ENCODE data around the gene MYRFL.

MYRFL gene

DNA sequence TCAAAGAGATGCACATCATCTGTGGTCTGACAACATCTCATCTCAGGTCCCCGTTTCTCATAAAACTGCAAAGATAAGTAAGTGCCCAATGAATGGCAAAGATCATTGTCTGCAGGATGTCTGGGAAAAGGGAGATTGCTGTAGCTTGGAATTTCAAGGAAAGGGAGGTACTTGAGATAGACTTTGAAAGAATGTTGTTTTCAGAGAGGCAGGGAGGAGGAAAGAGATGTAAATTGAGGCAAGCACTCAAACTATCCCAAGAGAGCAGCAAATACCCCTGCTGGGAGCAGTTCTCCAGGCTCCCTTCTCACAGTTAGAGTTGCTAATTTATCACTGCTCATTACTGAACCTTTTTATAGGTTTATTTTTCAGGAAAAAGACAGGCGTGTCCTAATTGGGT is 107.1 kb downstream of the MYRFL start:
- H3K9ac ChIP-seq (ENCODE audit: low read length): no peak overlapping the region
- no peak overlapping the region for H3K27ac ChIP-seq (ENCODE audit: low read length)
- no peak overlapping the region for H3K4me2 ChIP-seq (ENCODE audit: low read length)
- peaks cover 8% of the 10 kb centered on the region for H3K4me1 ChIP-seq (ENCODE audit: low read length)
- no peaks in the 10 kb centered on the region for H3K27me3 ChIP-seq (ENCODE audit: low read depth, low read length)
- TF ChIP-seq EZH2phosphoT487 (IDR thresholded peaks at IDR 0.05; ENCODE audit: low read depth): no peak
- TF ChIP-seq, protein P1, sequence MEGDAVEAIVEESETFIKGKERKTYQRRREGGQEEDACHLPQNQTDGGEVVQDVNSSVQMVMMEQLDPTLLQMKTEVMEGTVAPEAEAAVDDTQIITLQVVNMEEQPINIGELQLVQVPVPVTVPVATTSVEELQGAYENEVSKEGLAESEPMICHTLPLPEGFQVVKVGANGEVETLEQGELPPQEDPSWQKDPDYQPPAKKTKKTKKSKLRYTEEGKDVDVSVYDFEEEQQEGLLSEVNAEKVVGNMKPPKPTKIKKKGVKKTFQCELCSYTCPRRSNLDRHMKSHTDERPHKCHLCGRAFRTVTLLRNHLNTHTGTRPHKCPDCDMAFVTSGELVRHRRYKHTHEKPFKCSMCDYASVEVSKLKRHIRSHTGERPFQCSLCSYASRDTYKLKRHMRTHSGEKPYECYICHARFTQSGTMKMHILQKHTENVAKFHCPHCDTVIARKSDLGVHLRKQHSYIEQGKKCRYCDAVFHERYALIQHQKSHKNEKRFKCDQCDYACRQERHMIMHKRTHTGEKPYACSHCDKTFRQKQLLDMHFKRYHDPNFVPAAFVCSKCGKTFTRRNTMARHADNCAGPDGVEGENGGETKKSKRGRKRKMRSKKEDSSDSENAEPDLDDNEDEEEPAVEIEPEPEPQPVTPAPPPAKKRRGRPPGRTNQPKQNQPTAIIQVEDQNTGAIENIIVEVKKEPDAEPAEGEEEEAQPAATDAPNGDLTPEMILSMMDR (IDR thresholded peaks at IDR 0.05; ENCODE audit: low read depth, low read length): no peak
- H3K4me3 ChIP-seq (ENCODE audit: low read length): no peak overlapping the region
- H3K36me3 ChIP-seq (replicated peaks; ENCODE audit: low read depth, low read length): no peaks in the 10 kb centered on the region
- no peak overlapping the region for H2AFZ ChIP-seq (ENCODE audit: low read depth, low read length)
- H3K9me3 ChIP-seq (ENCODE audit: insufficient read depth, low read length): no peaks in the 10 kb centered on the region
- no peaks in the 10 kb centered on the region for H3K79me2 ChIP-seq (ENCODE audit: low read length)
- H4K20me1 ChIP-seq (ENCODE audit: insufficient read depth, low read length): no peaks in the 10 kb centered on the region

DNA sequence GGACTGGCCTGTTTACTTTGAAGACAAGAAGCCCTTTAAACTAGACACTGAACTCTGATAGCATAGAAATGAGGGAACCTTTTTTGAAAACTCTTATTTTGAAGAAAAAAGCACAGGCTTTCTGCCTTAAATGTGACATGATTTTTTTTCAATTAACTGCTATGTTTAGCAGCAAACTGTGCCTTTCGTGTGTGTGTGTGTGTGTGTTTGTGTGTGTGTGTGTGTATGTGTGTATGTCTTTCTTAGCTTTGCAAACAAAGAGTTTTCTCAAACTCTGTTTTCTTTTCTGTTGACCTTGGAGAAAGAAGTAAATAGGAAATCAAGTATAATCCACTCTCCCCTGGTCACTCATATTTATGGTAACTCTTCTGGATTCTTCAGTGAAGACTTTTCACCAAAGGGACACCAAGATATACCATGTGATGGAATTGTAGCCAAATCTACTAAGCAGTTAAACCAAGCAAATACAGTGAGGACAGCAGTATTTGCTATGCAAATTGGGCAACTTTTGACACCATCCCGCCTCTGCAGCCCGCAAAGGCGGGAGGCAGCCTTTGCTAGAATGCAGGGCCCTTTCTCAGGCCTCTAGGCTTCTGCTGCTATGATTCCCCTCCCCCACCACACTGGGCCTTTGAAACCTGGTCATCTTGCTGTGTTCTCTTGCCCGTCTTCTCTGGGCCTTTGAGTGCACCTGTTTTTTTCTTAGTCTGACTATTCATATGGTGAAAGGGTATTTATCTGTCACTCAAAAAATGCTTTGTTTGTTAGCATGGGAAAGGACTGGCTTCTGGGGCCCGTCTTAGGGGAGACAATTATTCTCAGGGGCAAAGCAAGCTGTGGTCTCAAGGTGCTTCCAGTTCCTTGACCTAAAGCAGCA is 107.9 kb downstream of the MYRFL start:
- no peak overlapping the region for H3K27ac ChIP-seq (ENCODE audit: low read length)
- TF ChIP-seq EZH2phosphoT487 (IDR thresholded peaks at IDR 0.05; ENCODE audit: low read depth): no peak
- TF ChIP-seq, protein P1 (IDR thresholded peaks at IDR 0.05; ENCODE audit: low read depth, low read length): no peak
- H3K9ac ChIP-seq (ENCODE audit: low read length): no peak overlapping the region
- H3K36me3 ChIP-seq (replicated peaks; ENCODE audit: low read depth, low read length): no peaks in the 10 kb centered on the region
- peaks cover under 1% of the 10 kb centered on the region; the same call in 1 of the 2 replicates for H3K4me1 ChIP-seq (ENCODE audit: low read length)
- H3K79me2 ChIP-seq (ENCODE audit: low read length): no peaks in the 10 kb centered on the region
- no peaks in the 10 kb centered on the region for H3K27me3 ChIP-seq (ENCODE audit: low read depth, low read length)
- no peak overlapping the region for H2AFZ ChIP-seq (ENCODE audit: low read depth, low read length)
- no peaks in the 10 kb centered on the region for H4K20me1 ChIP-seq (ENCODE audit: insufficient read depth, low read length)
- no peaks in the 10 kb centered on the region for H3K9me3 ChIP-seq (ENCODE audit: insufficient read depth, low read length)
- H3K4me3 ChIP-seq (ENCODE audit: low read length): no peak overlapping the region
- H3K4me2 ChIP-seq (ENCODE audit: low read length): no peak overlapping the region

DNA sequence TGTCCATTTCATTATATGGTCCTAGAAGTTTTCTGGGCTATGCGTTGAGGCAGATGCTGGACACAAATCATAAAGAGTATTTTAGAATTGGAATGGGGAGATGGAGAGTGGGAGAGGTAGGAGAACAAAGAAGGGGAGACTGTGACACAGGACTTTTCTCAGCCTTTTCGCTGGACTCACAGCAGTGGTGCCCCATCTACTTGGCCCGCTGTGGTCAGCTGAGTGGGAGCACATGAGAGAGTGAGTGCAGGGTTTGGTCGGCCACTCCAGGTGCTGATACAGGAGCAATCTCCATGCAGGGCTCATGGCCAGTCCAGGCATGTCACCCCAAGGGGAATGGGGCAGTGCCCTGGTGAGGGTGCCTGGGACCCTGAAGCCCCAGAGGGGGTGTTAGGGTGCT is 109.0 kb downstream of the MYRFL start:
- Histone ChIP-seq H3K27ac (ENCODE audit: low read length) (no peak overlapping the region), H3K4me3 (ENCODE audit: low read length) (no peak overlapping the region), H2AFZ (ENCODE audit: low read depth, low read length) (no peak overlapping the region), H3K9me3 (ENCODE audit: insufficient read depth, low read length) (no peaks in the 10 kb centered on the region), H3K4me1 (ENCODE audit: low read length) (no peaks in the 10 kb centered on the region), H4K20me1 (ENCODE audit: insufficient read depth, low read length) (no peaks in the 10 kb centered on the region), H3K79me2 (ENCODE audit: low read length) (no peaks in the 10 kb centered on the region), H3K36me3 (replicated peaks; ENCODE audit: low read depth, low read length) (no peaks in the 10 kb centered on the region), H3K9ac (ENCODE audit: low read length) (no peak overlapping the region), H3K4me2 (ENCODE audit: low read length) (no peak overlapping the region), H3K27me3 (ENCODE audit: low read depth, low read length) (no peaks in the 10 kb centered on the region)
- no peak for TF ChIP-seq EZH2phosphoT487 (IDR thresholded peaks at IDR 0.05; ENCODE audit: low read depth)
- TF ChIP-seq, protein P1 (IDR thresholded peaks at IDR 0.05; ENCODE audit: low read depth, low read length): no peak

DNA sequence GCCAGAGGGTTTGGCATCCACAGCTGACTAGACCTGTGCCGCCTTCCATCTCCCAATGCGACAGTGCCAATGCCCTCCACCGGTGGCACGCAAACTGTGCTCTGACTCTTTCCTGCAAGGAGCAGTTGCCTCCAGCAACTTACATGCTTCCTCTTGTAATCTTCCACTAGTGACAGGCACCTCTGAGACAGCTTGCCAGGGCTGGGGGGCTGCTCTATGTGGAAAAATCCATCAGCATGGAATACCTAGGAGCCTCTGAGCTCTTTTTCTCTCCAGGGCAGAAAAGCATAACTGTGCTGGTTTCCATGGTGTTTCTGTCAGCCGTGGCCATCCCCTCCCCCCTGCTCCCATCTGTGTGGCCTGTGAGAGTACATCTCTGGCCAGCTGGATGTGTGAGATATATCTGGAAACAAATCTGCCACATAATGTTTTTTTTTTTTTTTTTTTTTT is 110.6 kb downstream of the MYRFL start:
- no peaks in the 10 kb centered on the region for H3K4me1 ChIP-seq (ENCODE audit: low read length)
- H3K9ac ChIP-seq (ENCODE audit: low read length): no peak overlapping the region
- TF ChIP-seq, protein P1 (IDR thresholded peaks at IDR 0.05; ENCODE audit: low read depth, low read length): no peak
- no peak for TF ChIP-seq EZH2phosphoT487 (IDR thresholded peaks at IDR 0.05; ENCODE audit: low read depth)

More for the DNA sequence above, 110.6 kb downstream of the MYRFL start:
- Histone ChIP-seq H3K27me3 (ENCODE audit: low read depth, low read length) (no peaks in the 10 kb centered on the region), H3K27ac (ENCODE audit: low read length) (no peak overlapping the region), H3K4me2 (ENCODE audit: low read length) (no peak overlapping the region), H4K20me1 (ENCODE audit: insufficient read depth, low read length) (no peaks in the 10 kb centered on the region), H3K79me2 (ENCODE audit: low read length) (no peaks in the 10 kb centered on the region), H3K9me3 (ENCODE audit: insufficient read depth, low read length) (no peaks in the 10 kb centered on the region), H3K4me3 (ENCODE audit: low read length) (no peak overlapping the region), H3K36me3 (replicated peaks; ENCODE audit: low read depth, low read length) (no peaks in the 10 kb centered on the region), H2AFZ (ENCODE audit: low read depth, low read length) (no peak overlapping the region)

All from OCI-LY3 (cell line).